ENCODE results near the gene CFAP70. TPM values are rescaled to one million over a fixed set of nuclear protein-coding genes. Genes with fewer than 3 reads are reported as not detected.

CFAP70 gene
- total and polyA plus RNA-seq, 2 of the 8 experiments (the other 6 are each of a cell fraction or from before 2014, with no cell fraction given): 0.21 to 0.30 TPM

DNA sequence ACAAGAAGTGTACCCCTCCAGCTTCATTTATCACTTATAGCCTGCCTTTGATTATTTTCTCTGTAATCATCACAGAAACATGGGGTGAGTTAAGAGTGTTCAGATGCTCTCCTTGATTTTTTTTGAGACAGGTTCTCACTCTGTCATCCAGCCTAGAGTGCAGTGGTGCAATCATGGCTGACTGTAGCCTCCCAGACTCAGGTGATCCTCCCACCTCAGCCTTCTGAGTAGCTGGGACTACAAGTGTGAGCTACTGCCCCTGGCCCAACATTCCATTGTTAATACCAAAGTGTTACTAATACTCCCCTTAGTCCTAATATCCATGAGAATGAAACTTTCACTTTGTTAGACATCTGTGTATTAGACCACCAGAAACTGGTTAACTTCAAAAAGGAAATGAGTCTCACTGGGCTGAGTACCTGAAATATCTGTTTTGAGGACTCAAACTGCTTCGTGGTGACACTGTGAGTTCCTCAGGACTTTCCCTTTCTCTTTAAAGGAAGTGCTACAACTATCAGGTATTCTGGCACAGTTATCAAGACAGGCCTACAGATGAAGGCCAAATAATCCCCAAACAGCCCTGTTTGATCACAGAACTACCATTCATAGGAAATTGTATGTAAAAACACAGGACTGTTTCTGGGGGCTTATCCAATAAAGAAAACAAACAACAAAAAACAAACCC lies 20.5 kb upstream of the CFAP70 start:
- Histone ChIP-seq H4K20me1 (replicated peaks in 1 of 2; ENCODE audit: control insufficient read depth in 1 of 2, insufficient read depth in 2 of 2, low read length in 2 of 2) (no peaks in the 10 kb centered on the region), H2AFZ (ENCODE audit: low read length) (no peak overlapping the region), H3K4me1 (replicated peaks in 1 of 4; ENCODE audit: control insufficient read depth in 3 of 4, insufficient read depth in 4 of 4, low read length in 3 of 4) (no peaks in the 10 kb centered on the region), H3K23me2 (ENCODE audit: low read depth, low read length) (no peaks in the 10 kb centered on the region), H3K18ac (ENCODE audit: extremely low read depth, low read length) (no peak overlapping the region), H3K79me1 (ENCODE audit: low read depth, low read length) (no peaks in the 10 kb centered on the region), H2BK12ac (ENCODE audit: low read depth, low read length) (no peak overlapping the region), H4K8ac (ENCODE audit: extremely low read depth, insufficient read depth, low read length) (no peak overlapping the region), H3K4ac (replicated peaks; ENCODE audit: insufficient read length, low read depth, low read length) (no peak overlapping the region), H3K36me3 (ENCODE audit: control insufficient read depth in 2 of 4, insufficient read depth in 4 of 4, low read length in 3 of 4) (peaks cover 10 to 53% (median 30%) of the 10 kb centered on the region in 4 experiments), H3K79me2 (ENCODE audit: control insufficient read depth in 1 of 2, insufficient read depth in 2 of 2, low read length in 2 of 2) (no peaks in the 10 kb centered on the region), H3K4me3 (ENCODE audit: extremely low read depth in 1 of 4, insufficient read depth in 2 of 4, low read depth in 3 of 4, low read length in 4 of 4) (no peak overlapping the region), H3K14ac (ENCODE audit: insufficient read length) (no peak overlapping the region), H3K27ac (ENCODE audit: low read depth, low read length) (no peak overlapping the region; the same call in 1 of the 2 replicates), H2BK120ac (replicated peaks; ENCODE audit: low read depth, low read length) (no peak overlapping the region), H2BK20ac (ENCODE audit: low read length) (no peak overlapping the region), H3K4me2 (ENCODE audit: insufficient read depth in 1 of 2, low read depth in 2 of 2, low read length in 2 of 2) (no peak overlapping the region), H3K23ac (ENCODE audit: insufficient read length) (no peak overlapping the region), H3K9ac (replicated peaks in 1 of 4; ENCODE audit: extremely low read depth in 1 of 4, low read depth in 3 of 4, low read length in 3 of 4) (no peak overlapping the region), H3K27me3 (replicated peaks in 1 of 4; ENCODE audit: control insufficient read depth in 3 of 4, extremely low read depth in 1 of 4, insufficient read depth in 3 of 4, low read length in 3 of 4) (no peaks in the 10 kb centered on the region), H3K9me3 (ENCODE audit: insufficient read depth in 2 of 2, low read depth in 1 of 2, low read length in 1 of 2) (no peaks in the 10 kb centered on the region), H4K91ac (replicated peaks; ENCODE audit: insufficient read length, low read length) (no peak overlapping the region), H3K56ac (replicated peaks; ENCODE audit: insufficient read length, low read depth, low read length) (no peak overlapping the region), H4K5ac (ENCODE audit: insufficient read length, low read depth, low read length) (no peak overlapping the region), H2AK5ac (ENCODE audit: low read depth, low read length) (no peak overlapping the region), H2BK15ac (ENCODE audit: low read length) (no peak overlapping the region), H2BK5ac (ENCODE audit: low read depth, low read length) (no peak overlapping the region)
- DNase-seq (ENCODE audit: low read depth in 1 of 2, low spot score in 2 of 2): no peak
- POLR2A ChIA-PET (ENCODE audit: partially characterized antibody): interaction anchor here (0.7 kb wide), 2 partner anchors 42 to 274 kb away, joined by 3 to 4 read pairs; no protein-coding TSS in a partner anchor
- CTCF ChIA-PET (ENCODE audit: partially characterized antibody): interaction anchor here (1.1 to 2.0 kb wide), 3 partner anchors 116 to 264 kb away, joined by 3 to 5 read pairs (median 3); no protein-coding TSS in a partner anchor
- no peak for FAIRE-seq
- 80% methylated on average over 1 of the region's 1 CpG; no CpG with 5 or more reads in 1 of the 2 experiments for WGBS, 2 experiments (ENCODE audit: extremely low coverage in 1 of 2, insufficient coverage in 1 of 2, insufficient read length in 1 of 2, insufficient replicate concordance in 2 of 2, low coverage in 1 of 2, low lambda C conversion rate in 2 of 2, missing lambda C conversion rate in 1 of 2)
- TF ChIP-seq SIX5 (IDR thresholded peaks at IDR 0.05; ENCODE audit: low read depth, low read length): no peak
- TF ChIP-seq KDM5A (IDR thresholded peaks at IDR 0.05; ENCODE audit: low read length): no peak
- TF ChIP-seq, protein P1, sequence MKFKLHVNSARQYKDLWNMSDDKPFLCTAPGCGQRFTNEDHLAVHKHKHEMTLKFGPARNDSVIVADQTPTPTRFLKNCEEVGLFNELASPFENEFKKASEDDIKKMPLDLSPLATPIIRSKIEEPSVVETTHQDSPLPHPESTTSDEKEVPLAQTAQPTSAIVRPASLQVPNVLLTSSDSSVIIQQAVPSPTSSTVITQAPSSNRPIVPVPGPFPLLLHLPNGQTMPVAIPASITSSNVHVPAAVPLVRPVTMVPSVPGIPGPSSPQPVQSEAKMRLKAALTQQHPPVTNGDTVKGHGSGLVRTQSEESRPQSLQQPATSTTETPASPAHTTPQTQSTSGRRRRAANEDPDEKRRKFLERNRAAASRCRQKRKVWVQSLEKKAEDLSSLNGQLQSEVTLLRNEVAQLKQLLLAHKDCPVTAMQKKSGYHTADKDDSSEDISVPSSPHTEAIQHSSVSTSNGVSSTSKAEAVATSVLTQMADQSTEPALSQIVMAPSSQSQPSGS (IDR thresholded peaks at IDR 0.05; ENCODE audit: low read length): no peak
- TF ChIP-seq SIRT6 (IDR thresholded peaks at IDR 0.05; ENCODE audit: low read length): no peak
- no peak for TF ChIP-seq TBP (IDR thresholded peaks at IDR 0.05; ENCODE audit: low read depth, low read length)
- TF ChIP-seq RAD21 (IDR thresholded peaks at IDR 0.05 in 1 of 2, conservative IDR thresholded peaks at IDR 0.05 in 1 of 2; ENCODE audit: low read depth in 2 of 2, low read length in 2 of 2): no peak
- no peak for TF ChIP-seq SP4 (IDR thresholded peaks at IDR 0.05; ENCODE audit: low read length)
- no peak for TF ChIP-seq EZH2 (IDR thresholded peaks at IDR 0.05; ENCODE audit: low read depth, low read length, severe bottlenecking)
- no peak for TF ChIP-seq RNF2 (IDR thresholded peaks at IDR 0.05; ENCODE audit: borderline replicate concordance, low read depth, low read length, missing control alignments, poor library complexity, severe bottlenecking)
- TF ChIP-seq TEAD4 (IDR thresholded peaks at IDR 0.05; ENCODE audit: low read depth, low read length): no peak
- no peak for TF ChIP-seq BCL11A (IDR thresholded peaks at IDR 0.05; ENCODE audit: low read depth in 2 of 2, low read length in 2 of 2)
